Activated effector memory CD4-positive, alpha-beta T cell treated with anti-CD3 and anti-CD28 coated beads, Interleukin-2, amount 50 U/mL, for 16 hours (primary cell): ENCODE data around the gene PDGFB.

Experiments
- DNase-seq: peaks from one replicate; pipeline ENCODE4 v3.0.0-alpha.2; 2020

The PDGFB gene

GRCh38 chr22:39194098-39194497, 50.7 kb downstream of the PDGFB start:
- DNase-seq = no peak

- DNase-seq = no peak
These were observed 56.0 kb downstream of the PDGFB start for GRCh38 chr22:39188809-39189208.

- peak; percentile 57 for DNase-seq
These were observed 59.2 kb downstream of the PDGFB start for GRCh38 chr22:39185601-39186012.

GRCh38 chr22:39184586-39185577, 59.9 kb downstream of the PDGFB start:
- peak; percentile 50 for DNase-seq

- DNase-seq = peak; percentile 39
These were observed 60.7 kb downstream of the PDGFB start for GRCh38 chr22:39183991-39184585.

- peak; percentile 44 for DNase-seq
These were observed 62.2 kb downstream of the PDGFB start for GRCh38 chr22:39182478-39183030.

- DNase-seq = peak; percentile 24
These were observed 63.0 kb downstream of the PDGFB start for GRCh38 chr22:39181778-39182177.

- DNase-seq = peak; percentile 50
These were observed 63.4 kb downstream of the PDGFB start for GRCh38 chr22:39181356-39181755.

GRCh38 chr22:39179841-39180335, 64.9 kb downstream of the PDGFB start:
- DNase-seq = peak; percentile 37

GRCh38 chr22:39179401-39179827, 65.4 kb downstream of the PDGFB start:
- DNase-seq = peak; percentile 57

GRCh38 chr22:39178206-39179111, 66.3 kb downstream of the PDGFB start:
- DNase-seq = peak; percentile 34

GRCh38 chr22:39177791-39178190, 67.0 kb downstream of the PDGFB start:
- peak; percentile 55 for DNase-seq

- peak; percentile 58 for DNase-seq
These were observed 67.4 kb downstream of the PDGFB start for GRCh38 chr22:39177456-39177775.

GRCh38 chr22:39176714-39177455, 67.9 kb downstream of the PDGFB start:
- DNase-seq = peak; percentile 56

GRCh38 chr22:39176143-39176713, 68.6 kb downstream of the PDGFB start:
- peak; percentile 55 for DNase-seq

GRCh38 chr22:39175353-39176142, 69.2 kb downstream of the PDGFB start:
- DNase-seq = peak; percentile 62

- peak; percentile 85 for DNase-seq
These were observed 70.1 kb downstream of the PDGFB start for GRCh38 chr22:39174498-39175352.

- peak; percentile 65 for DNase-seq
These were observed 70.8 kb downstream of the PDGFB start for GRCh38 chr22:39173787-39174497.
